Transverse colon (tissue), 4 donors: ENCODE results near the gene AKR7A2.

Experiments
- CTCF ChIP-seq, 5 experiments: fragments of 200-600 bp in 3 of 5; fragments of 450-650 bp in 2 of 5; sonication (generic) in 3 of 5; IDR thresholded peaks; 1 replicate in 2 of 5; 2 replicates in 3 of 5; pipeline ENCODE4 v1.5.1; 2016 to 2017; ENCODE audit warnings: antibody characterized with exemption in 5 of 5, inconsistent platforms in 3 of 5, mild to moderate bottlenecking in 2 of 5, moderate library complexity in 1 of 5
- POLR2AphosphoS5 ChIP-seq, 3 donors: sonication (generic); formaldehyde crosslinking; IDR thresholded peaks; one replicate each; pipeline ENCODE4 v1.6.1; 2016; ENCODE audit warnings: antibody characterized with exemption in 3 of 3

GRCh38 chr1:19300211-19300610 lies 11.7 kb downstream of the AKR7A2 start:
- no peak for TF ChIP-seq CTCF (IDR thresholded peaks at IDR 0.05)
- TF ChIP-seq POLR2AphosphoS5 (IDR thresholded peaks at IDR 0.05) = no peak
